ENCODE measurements around the gene CYP4V2. TPM values are rescaled to one million over a fixed set of nuclear protein-coding genes. Genes with fewer than 3 reads are reported as not detected.
A peak's percentile ranks its signal among the peaks of the same experiment; 100 is the strongest.

CYP4V2 gene
- polyA plus RNA-seq (2013, experiment 1 of 2) = 8.0 TPM
- polyA plus RNA-seq (2013, experiment 2 of 2) = 8.2 TPM

GRCh38 chr4:186191200-186192065 lies at the start of gene CYP4V2:
Gene CYP4V2 (plus strand): TSS chr4:186191567. CDS start chr4:186191824, 257 bp downstream.
- peak within 1 kb of the TSS; percentile 91 to 92 for H3K4me3 ChIP-seq (ENCODE audit: insufficient read depth in 1 of 2, low read depth in 1 of 2, low read length in 2 of 2)
- peaks cover 5 to 19% of the 10 kb centered on the region in 2 experiments for H3K36me3 ChIP-seq (ENCODE audit: control insufficient read depth in 1 of 2, insufficient read depth in 2 of 2, low read depth in 1 of 2, low read length in 2 of 2)
- peak within 1 kb of the TSS; percentile 83 for H3K4me2 ChIP-seq (ENCODE audit: low read length, poor library complexity, severe bottlenecking)
- peak within 1 kb of the TSS; percentile 90 for H3K9ac ChIP-seq (ENCODE audit: low read length)
- peak within 1 kb of the TSS; percentile 100 for H2BK15ac ChIP-seq (ENCODE audit: low read depth, poor library complexity, severe bottlenecking)
- H2BK12ac ChIP-seq (ENCODE audit: low read length in 2 of 2) = peak within 1 kb of the TSS; percentile 54 to 97
- peaks cover 9% of the 10 kb centered on the region for H3K79me1 ChIP-seq (replicated peaks; ENCODE audit: low read length, poor library complexity, severe bottlenecking)
- WGBS = under 1% methylated on average over 92 of the region's 107 CpGs
- H3K14ac ChIP-seq (ENCODE audit: low read length in 2 of 2) = peak within 1 kb of the TSS; percentile 74 to 95
- peak within 1 kb of the TSS; percentile 98 for H2BK120ac ChIP-seq (ENCODE audit: low read depth, low read length)
- peaks cover 4% of the 10 kb centered on the region for H3K4me1 ChIP-seq (ENCODE audit: control insufficient read depth, insufficient read depth, low read depth, low read length)
- no peak within 1 kb of the TSS for H2AK5ac ChIP-seq (ENCODE audit: low read length, severe bottlenecking)
- DNase-seq = peak; percentile 87
- peak within 1 kb of the TSS; percentile 61 for H2BK5ac ChIP-seq (ENCODE audit: low read depth, low read length, poor library complexity, severe bottlenecking)
- H3K9me3 ChIP-seq (ENCODE audit: control insufficient read depth, low read length) = no peaks in the 10 kb centered on the region
- peak within 1 kb of the TSS; percentile 90 for H3K18ac ChIP-seq (ENCODE audit: low read depth in 1 of 2, low read length in 2 of 2)
- H2AFZ ChIP-seq (ENCODE audit: low read depth, low read length) = peak within 1 kb of the TSS; percentile 89
- peak within 1 kb of the TSS; percentile 96 for H4K91ac ChIP-seq (ENCODE audit: low read length)
- no peaks in the 10 kb centered on the region for H3K27me3 ChIP-seq (ENCODE audit: control insufficient read depth in 1 of 2, insufficient read depth in 1 of 2, low read length in 2 of 2)
- peak within 1 kb of the TSS; percentile 75 to 90 for H3K23ac ChIP-seq (ENCODE audit: low read length in 2 of 2)
- H4K8ac ChIP-seq (ENCODE audit: low read length) = peak within 1 kb of the TSS; percentile 98
- peak within 1 kb of the TSS; percentile 63 for H3K27ac ChIP-seq (ENCODE audit: low read length, poor library complexity, severe bottlenecking)
- peak within 1 kb of the TSS; percentile 87 to 89 for H3K4ac ChIP-seq (ENCODE audit: low read depth in 1 of 2, low read length in 2 of 2)

GRCh38 chr4:186144198-186144945 lies 47.0 kb upstream of the CYP4V2 start:
- Histone ChIP-seq H2BK12ac (ENCODE audit: low read length in 2 of 2) (no peak overlapping the region), H3K23ac (ENCODE audit: low read length in 2 of 2) (no peak overlapping the region), H4K91ac (ENCODE audit: low read length) (no peak overlapping the region), H3K27me3 (ENCODE audit: control insufficient read depth in 1 of 2, insufficient read depth in 1 of 2, low read length in 2 of 2) (no peaks in the 10 kb centered on the region), H3K4me1 (ENCODE audit: control insufficient read depth, insufficient read depth, low read depth, low read length) (peaks cover 15% of the 10 kb centered on the region), H3K27ac (ENCODE audit: low read length, poor library complexity, severe bottlenecking) (no peak overlapping the region), H3K36me3 (ENCODE audit: control insufficient read depth in 1 of 2, insufficient read depth in 2 of 2, low read depth in 1 of 2, low read length in 2 of 2) (no peaks in the 10 kb centered on the region), H2AK5ac (ENCODE audit: low read length, severe bottlenecking) (no peak overlapping the region), H3K9ac (ENCODE audit: low read length) (peak overlapping the region; percentile 80), H3K4me2 (ENCODE audit: low read length, poor library complexity, severe bottlenecking) (peak overlapping the region; percentile 91), H2AFZ (ENCODE audit: low read depth, low read length) (peak overlapping the region; percentile 91), H3K4ac (ENCODE audit: low read depth in 1 of 2, low read length in 2 of 2) (peak overlapping the region in 1 of 2 experiments; percentile 85), H3K4me3 (ENCODE audit: insufficient read depth in 1 of 2, low read depth in 1 of 2, low read length in 2 of 2) (peak overlapping the region; percentile 70 to 79), H2BK5ac (ENCODE audit: low read depth, low read length, poor library complexity, severe bottlenecking) (peak overlapping the region; percentile 53), H3K18ac (ENCODE audit: low read depth in 1 of 2, low read length in 2 of 2) (no peak overlapping the region), H4K8ac (ENCODE audit: low read length) (peak overlapping the region; percentile 25), H3K9me3 (ENCODE audit: control insufficient read depth, low read length) (no peaks in the 10 kb centered on the region), H3K79me1 (replicated peaks; ENCODE audit: low read length, poor library complexity, severe bottlenecking) (no peaks in the 10 kb centered on the region), H3K14ac (ENCODE audit: low read length in 2 of 2) (no peak overlapping the region), H2BK120ac (ENCODE audit: low read depth, low read length) (peak overlapping the region; percentile 20), H2BK15ac (ENCODE audit: low read depth, poor library complexity, severe bottlenecking) (peak overlapping the region; percentile 17)
- DNase-seq = peak; percentile 54
- 6% methylated on average over 20 of the region's 72 CpGs for WGBS

- WGBS = under 1% methylated on average over 22 of the region's 54 CpGs
Measured at GRCh38 chr4:186144946-186145569, 46.3 kb upstream of the CYP4V2 start.

More at GRCh38 chr4:186144946-186145569, 46.3 kb upstream of the CYP4V2 start:
- H3K27ac ChIP-seq (ENCODE audit: low read length, poor library complexity, severe bottlenecking) = peak overlapping the region; percentile 28
- H3K18ac ChIP-seq (ENCODE audit: low read depth in 1 of 2, low read length in 2 of 2) = peak overlapping the region; percentile 14 to 73
- no peak overlapping the region for H2BK15ac ChIP-seq (ENCODE audit: low read depth, poor library complexity, severe bottlenecking)
- peak overlapping the region; percentile 53 for H4K91ac ChIP-seq (ENCODE audit: low read length)
- no peak overlapping the region for H3K4ac ChIP-seq (ENCODE audit: low read depth in 1 of 2, low read length in 2 of 2)
- no peaks in the 10 kb centered on the region for H3K9me3 ChIP-seq (ENCODE audit: control insufficient read depth, low read length)
- H3K4me3 ChIP-seq (ENCODE audit: insufficient read depth in 1 of 2, low read depth in 1 of 2, low read length in 2 of 2) = peak overlapping the region; percentile 70 to 79
- no peak overlapping the region for H2BK120ac ChIP-seq (ENCODE audit: low read depth, low read length)
- peak overlapping the region; percentile 82 for H3K9ac ChIP-seq (ENCODE audit: low read length)
- H3K4me2 ChIP-seq (ENCODE audit: low read length, poor library complexity, severe bottlenecking) = peak overlapping the region; percentile 91
- no peaks in the 10 kb centered on the region for H3K79me1 ChIP-seq (replicated peaks; ENCODE audit: low read length, poor library complexity, severe bottlenecking)
- no peaks in the 10 kb centered on the region for H3K27me3 ChIP-seq (ENCODE audit: control insufficient read depth in 1 of 2, insufficient read depth in 1 of 2, low read length in 2 of 2)
- peak overlapping the region in 1 of 2 experiments; percentile 89 for H3K23ac ChIP-seq (ENCODE audit: low read length in 2 of 2)
- DNase-seq = peak; percentile 64
- H2AK5ac ChIP-seq (ENCODE audit: low read length, severe bottlenecking) = no peak overlapping the region
- H3K4me1 ChIP-seq (ENCODE audit: control insufficient read depth, insufficient read depth, low read depth, low read length) = peaks cover 18% of the 10 kb centered on the region
- H2BK12ac ChIP-seq (ENCODE audit: low read length in 2 of 2) = peak overlapping the region in 1 of 2 experiments; percentile 23
- no peaks in the 10 kb centered on the region for H3K36me3 ChIP-seq (ENCODE audit: control insufficient read depth in 1 of 2, insufficient read depth in 2 of 2, low read depth in 1 of 2, low read length in 2 of 2)
- peak overlapping the region in 1 of 2 experiments; percentile 85 for H3K14ac ChIP-seq (ENCODE audit: low read length in 2 of 2)
- H2AFZ ChIP-seq (ENCODE audit: low read depth, low read length) = peak overlapping the region; percentile 91
- H4K8ac ChIP-seq (ENCODE audit: low read length) = no peak overlapping the region
- no peak overlapping the region for H2BK5ac ChIP-seq (ENCODE audit: low read depth, low read length, poor library complexity, severe bottlenecking)
